Parathyroid adenoma (tissue), 2 donors: ENCODE data around the gene NECTIN1.

Experiments used
- H2AFZ ChIP-seq: fragments of 300-600 bp; sonication (generic); one replicate; pipeline ENCODE4 v1.7.0; 2017; ENCODE audit warnings: antibody characterized with exemption, mild to moderate bottlenecking
- H3K27ac ChIP-seq: fragments of 300-600 bp; sonication (generic); one replicate; pipeline ENCODE4 v1.7.0; 2017
- H3K27me3 ChIP-seq: fragments of 300-600 bp; sonication (generic); one replicate; pipeline ENCODE4 v1.7.0; 2017; ENCODE audit warnings: low read length; ENCODE audit not compliant: control insufficient read depth, insufficient read depth
- H3K36me3 ChIP-seq: fragments of 300-600 bp; sonication (generic); one replicate; pipeline ENCODE4 v1.7.0; 2017; ENCODE audit warnings: low read length; ENCODE audit not compliant: control insufficient read depth, insufficient read depth
- H3K4me1 ChIP-seq: fragments of 300-600 bp; sonication (generic); one replicate; pipeline ENCODE4 v1.7.0; 2017; ENCODE audit warnings: control low read depth
- H3K4me2 ChIP-seq: fragments of 300-600 bp; sonication (generic); one replicate; pipeline ENCODE4 v1.7.0; 2017; ENCODE audit warnings: low read length
- H3K4me3 ChIP-seq: fragments of 300-600 bp; sonication (generic); one replicate; pipeline ENCODE4 v1.7.0; 2017; ENCODE audit warnings: low read depth, low read length
- H3K79me2 ChIP-seq: fragments of 300-600 bp; sonication (generic); one replicate; pipeline ENCODE4 v1.7.0; 2017; ENCODE audit warnings: control low read depth
- H3K9ac ChIP-seq: fragments of 300-600 bp; sonication (generic); one replicate; pipeline ENCODE4 v1.7.0; 2017; ENCODE audit warnings: mild to moderate bottlenecking
- H3K9me3 ChIP-seq: fragments of 300-600 bp; sonication (generic); one replicate; pipeline ENCODE4 v1.7.0; 2017; ENCODE audit warnings: low read length; ENCODE audit not compliant: control insufficient read depth
- TF ChIP-seq, protein P1 (sequence below): fragments of 300-600 bp; sonication (generic); IDR thresholded peaks from one replicate; pipeline ENCODE4 v1.7.0; 2017; ENCODE audit warnings: antibody characterized with exemption, mild to moderate bottlenecking
- donor health status: primary hyperparathyroidism.

Gene NECTIN1

DNA sequence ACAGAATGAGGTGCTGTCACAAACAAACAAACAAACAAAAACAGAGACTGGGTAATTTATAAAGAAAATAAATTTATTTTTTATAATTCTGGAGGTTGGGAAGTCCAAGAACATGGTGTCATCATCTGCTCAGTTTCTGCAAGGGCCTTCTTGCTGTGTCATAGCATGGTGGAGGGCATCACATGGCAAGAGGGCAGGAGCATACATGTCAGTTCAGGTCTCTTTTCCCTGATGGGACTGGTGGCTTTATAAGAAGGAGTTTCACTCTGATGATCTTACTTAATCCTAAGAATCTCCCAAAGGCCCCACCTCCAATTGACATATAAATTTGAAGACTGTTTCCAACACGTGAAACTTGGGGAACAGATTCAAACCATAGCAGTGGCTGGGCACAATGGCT is 135.7 kb downstream of the NECTIN1 start:
- Histone ChIP-seq H3K4me1 (no peaks in the 10 kb centered on the region), H3K27ac (no peak overlapping the region), H3K36me3 (no peaks in the 10 kb centered on the region), H3K4me2 (no peak overlapping the region), H3K4me3 (no peak overlapping the region), H3K27me3 (no peaks in the 10 kb centered on the region), H3K9me3 (no peaks in the 10 kb centered on the region), H3K79me2 (no peaks in the 10 kb centered on the region), H3K9ac (no peak overlapping the region), H2AFZ (no peak overlapping the region)
- TF ChIP-seq, protein P1, sequence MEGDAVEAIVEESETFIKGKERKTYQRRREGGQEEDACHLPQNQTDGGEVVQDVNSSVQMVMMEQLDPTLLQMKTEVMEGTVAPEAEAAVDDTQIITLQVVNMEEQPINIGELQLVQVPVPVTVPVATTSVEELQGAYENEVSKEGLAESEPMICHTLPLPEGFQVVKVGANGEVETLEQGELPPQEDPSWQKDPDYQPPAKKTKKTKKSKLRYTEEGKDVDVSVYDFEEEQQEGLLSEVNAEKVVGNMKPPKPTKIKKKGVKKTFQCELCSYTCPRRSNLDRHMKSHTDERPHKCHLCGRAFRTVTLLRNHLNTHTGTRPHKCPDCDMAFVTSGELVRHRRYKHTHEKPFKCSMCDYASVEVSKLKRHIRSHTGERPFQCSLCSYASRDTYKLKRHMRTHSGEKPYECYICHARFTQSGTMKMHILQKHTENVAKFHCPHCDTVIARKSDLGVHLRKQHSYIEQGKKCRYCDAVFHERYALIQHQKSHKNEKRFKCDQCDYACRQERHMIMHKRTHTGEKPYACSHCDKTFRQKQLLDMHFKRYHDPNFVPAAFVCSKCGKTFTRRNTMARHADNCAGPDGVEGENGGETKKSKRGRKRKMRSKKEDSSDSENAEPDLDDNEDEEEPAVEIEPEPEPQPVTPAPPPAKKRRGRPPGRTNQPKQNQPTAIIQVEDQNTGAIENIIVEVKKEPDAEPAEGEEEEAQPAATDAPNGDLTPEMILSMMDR: no peak

DNA sequence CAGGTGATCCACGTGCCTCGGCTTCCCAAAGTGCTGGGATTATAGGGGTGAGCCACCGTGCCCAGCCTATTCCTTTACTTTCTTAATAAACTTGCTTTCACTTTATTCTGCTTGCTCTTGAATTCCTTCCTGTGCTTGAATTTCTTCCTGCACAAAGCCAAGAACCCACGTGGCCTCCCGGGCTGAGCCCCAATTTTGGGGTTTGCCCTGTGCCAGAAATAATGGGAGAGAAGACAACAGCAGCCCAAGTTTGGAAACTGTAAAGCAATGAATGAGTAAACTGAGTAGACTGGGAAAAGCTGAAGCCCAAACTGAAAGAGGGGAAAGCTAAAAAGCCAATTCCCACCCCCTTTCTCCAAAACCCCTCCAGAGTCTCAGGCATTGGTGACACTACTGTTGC is 136.4 kb downstream of the NECTIN1 start:
- Histone ChIP-seq H3K79me2 (no peaks in the 10 kb centered on the region), H2AFZ (no peak overlapping the region), H3K27me3 (no peaks in the 10 kb centered on the region), H3K27ac (no peak overlapping the region), H3K36me3 (no peaks in the 10 kb centered on the region), H3K4me2 (no peak overlapping the region), H3K4me1 (no peaks in the 10 kb centered on the region), H3K9me3 (no peaks in the 10 kb centered on the region), H3K9ac (no peak overlapping the region), H3K4me3 (no peak overlapping the region)
- TF ChIP-seq, protein P1: no peak

DNA sequence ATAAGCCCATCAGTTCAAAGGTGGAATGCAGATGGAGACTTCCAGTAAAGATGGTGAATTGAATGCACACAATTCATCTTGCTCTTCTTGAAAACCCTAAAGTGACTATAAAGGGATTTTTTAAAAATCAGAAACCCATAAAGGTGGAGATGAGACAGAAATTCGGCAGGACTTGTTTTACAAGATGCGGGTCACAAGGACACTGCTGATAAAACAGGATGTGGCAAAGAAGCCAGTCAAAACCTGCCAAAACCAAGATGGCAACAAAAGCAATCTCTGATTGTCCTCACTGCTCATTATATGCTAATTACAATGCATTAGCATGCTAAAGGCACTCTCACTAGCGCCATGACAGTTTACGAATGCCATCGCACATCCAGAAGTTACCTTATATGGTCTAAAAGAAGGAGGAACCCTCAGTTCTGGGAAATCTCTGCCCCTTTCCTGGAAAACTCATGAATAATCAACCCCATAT is 137.1 kb downstream of the NECTIN1 start:
- H3K27ac ChIP-seq: no peak overlapping the region
- no peaks in the 10 kb centered on the region for H3K9me3 ChIP-seq
- H3K9ac ChIP-seq: no peak overlapping the region
- H3K27me3 ChIP-seq: no peaks in the 10 kb centered on the region
- TF ChIP-seq, protein P1: no peak
- H3K4me3 ChIP-seq: no peak overlapping the region
- H3K4me1 ChIP-seq: no peaks in the 10 kb centered on the region
- H3K4me2 ChIP-seq: no peak overlapping the region
- H2AFZ ChIP-seq: no peak overlapping the region
- no peaks in the 10 kb centered on the region for H3K36me3 ChIP-seq
- no peaks in the 10 kb centered on the region for H3K79me2 ChIP-seq

DNA sequence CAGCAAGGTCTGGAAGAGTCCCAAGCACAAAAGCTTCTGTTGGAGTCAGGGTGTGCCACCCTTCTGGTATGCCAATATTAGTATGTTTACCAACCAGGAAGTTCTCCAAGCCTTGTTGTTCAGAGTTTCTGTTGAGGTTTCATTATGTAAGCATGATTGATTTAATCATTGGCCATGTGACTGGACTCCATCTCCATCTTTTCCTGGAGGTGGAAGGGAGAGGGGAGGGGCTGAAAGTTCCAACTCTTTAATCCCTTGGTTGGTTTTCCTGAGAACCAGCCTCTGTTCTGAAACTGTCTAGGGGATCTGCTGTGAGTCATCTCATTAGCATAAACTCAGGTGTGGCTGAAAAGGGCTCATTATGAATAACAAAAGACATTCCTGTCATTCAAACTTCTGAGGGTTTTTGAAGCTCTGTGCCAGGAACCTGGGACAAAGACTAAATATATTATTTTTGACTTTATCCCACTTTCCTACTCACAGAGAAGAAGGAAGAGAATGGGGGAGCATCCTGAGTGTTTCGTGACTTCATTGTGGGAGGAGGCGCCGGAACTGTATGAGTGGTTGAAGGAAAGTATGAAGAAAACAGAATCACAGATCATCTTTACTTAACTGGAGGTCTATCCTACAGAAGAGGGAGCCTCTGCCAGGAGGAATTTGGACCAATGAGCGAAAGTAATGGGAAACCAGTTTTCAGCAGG is 138.2 kb downstream of the NECTIN1 start:
- Histone ChIP-seq H2AFZ (no peak overlapping the region), H3K4me2 (no peak overlapping the region), H3K79me2 (no peaks in the 10 kb centered on the region), H3K27ac (no peak overlapping the region), H3K36me3 (no peaks in the 10 kb centered on the region), H3K9ac (no peak overlapping the region), H3K9me3 (no peaks in the 10 kb centered on the region), H3K27me3 (no peaks in the 10 kb centered on the region), H3K4me3 (no peak overlapping the region), H3K4me1 (no peaks in the 10 kb centered on the region)
- TF ChIP-seq, protein P1: no peak

DNA sequence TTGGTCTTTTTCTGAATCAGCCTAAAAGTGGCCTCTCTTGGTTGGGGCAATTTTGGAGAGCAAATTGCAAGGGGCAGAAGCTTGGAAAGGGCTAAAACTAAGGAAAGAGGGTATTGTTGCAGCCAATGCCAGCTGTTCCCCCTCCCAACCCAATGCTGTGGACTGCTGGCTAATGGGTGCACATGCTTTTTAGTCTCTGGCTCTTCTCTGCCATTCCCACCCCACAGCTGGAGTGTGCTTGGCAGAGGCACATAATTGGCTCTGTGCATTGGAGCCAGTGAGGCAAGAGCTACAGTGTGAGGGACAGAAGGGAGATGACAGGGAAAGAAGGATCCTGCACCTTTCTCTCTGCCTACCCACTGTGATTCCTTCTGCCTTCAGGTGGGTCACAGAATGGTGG is 140.0 kb downstream of the NECTIN1 start:
- Histone ChIP-seq H3K36me3 (no peaks in the 10 kb centered on the region), H3K79me2 (no peaks in the 10 kb centered on the region), H3K4me2 (no peak overlapping the region), H2AFZ (no peak overlapping the region), H3K9ac (no peak overlapping the region), H3K4me3 (no peak overlapping the region), H3K9me3 (no peaks in the 10 kb centered on the region), H3K4me1 (no peaks in the 10 kb centered on the region), H3K27me3 (no peaks in the 10 kb centered on the region), H3K27ac (no peak overlapping the region)
- TF ChIP-seq, protein P1: no peak
